Lower leg skin (tissue), 3 donors: Measurements from ENCODE around the gene CRYL1.

Source experiments
- CTCF ChIP-seq, 3 donors: fragments of 450-650 bp; IDR thresholded peaks; one replicate each; pipeline ENCODE4 v1.5.1; 2016; ENCODE audit warnings: antibody characterized with exemption in 3 of 3, mild to moderate bottlenecking in 3 of 3, moderate library complexity in 2 of 3
- POLR2A ChIP-seq, 2 donors: fragments of 450-650 bp; IDR thresholded peaks; one replicate each; pipeline ENCODE4 v1.6.1; 2016 to 2017; ENCODE audit warnings: antibody characterized with exemption in 2 of 2, mild to moderate bottlenecking in 1 of 2, moderate library complexity in 1 of 2

DNA sequence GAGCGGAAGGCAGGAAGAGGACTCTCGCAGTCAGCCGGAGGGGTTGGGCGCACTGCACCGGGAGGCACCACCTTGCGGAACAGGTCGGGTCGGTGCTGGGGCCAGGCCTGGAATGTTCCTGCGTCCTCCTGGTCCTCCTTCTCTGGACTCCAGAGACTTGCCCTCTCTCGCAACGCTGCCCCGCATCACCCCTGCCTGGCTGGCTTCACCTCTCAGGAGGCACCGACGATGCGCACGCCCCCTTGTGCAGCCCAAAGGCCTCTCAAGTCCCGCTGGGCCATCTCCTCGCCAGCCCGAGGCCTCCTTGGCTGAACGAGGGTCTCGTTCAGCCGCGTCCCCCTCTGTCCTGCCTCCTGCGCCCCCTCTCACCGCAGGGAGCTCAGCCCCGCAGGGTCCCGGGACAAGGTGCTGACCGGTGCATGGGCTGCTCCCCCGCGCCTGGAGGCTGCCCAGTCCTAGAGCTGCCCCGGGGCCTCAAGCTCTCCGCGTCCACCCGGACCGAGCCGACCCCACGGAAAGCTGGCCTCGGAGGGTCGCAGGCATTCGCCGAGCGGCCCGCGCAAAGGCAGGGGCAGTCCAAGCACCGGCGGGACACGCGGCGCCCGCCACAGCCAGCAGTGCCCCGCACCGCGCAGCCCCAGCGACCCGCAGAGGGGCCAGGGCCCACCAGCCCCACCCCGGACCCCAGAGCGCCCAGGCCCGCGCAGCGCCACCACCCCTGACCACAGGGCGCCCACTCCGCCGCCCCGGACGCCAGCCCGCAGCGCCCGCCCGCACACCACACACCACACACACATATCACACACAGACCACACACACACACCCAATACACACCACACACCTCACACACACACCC, 133.8 kb downstream of the CRYL1 start:
- TF ChIP-seq POLR2A (IDR thresholded peaks at IDR 0.05): no peak
- TF ChIP-seq CTCF (IDR thresholded peaks at IDR 0.05): no peak
